HepG2 (cell line): Measurements from ENCODE around the gene TUBB4B. TPM values are rescaled to one million over a fixed set of nuclear protein-coding genes. Genes with fewer than 3 reads are reported as not detected.
A peak's percentile ranks its signal among the peaks of the same experiment; 100 is the strongest.

ENCODE experiments used
- CBFB ChIP-seq: sonication (generic); formaldehyde crosslinking; IDR thresholded peaks from 2 replicates; pipeline ENCODE4 v1.4.0; 2020; ENCODE audit warnings: missing genetic modification reagents
- HES4 ChIP-seq: sonication (generic); formaldehyde crosslinking; IDR thresholded peaks from 2 replicates; pipeline ENCODE4 v1.9.0; 2021; ENCODE audit warnings: mild to moderate bottlenecking, missing genetic modification reagents, borderline replicate concordance
- KDM2A ChIP-seq: sonication (generic); formaldehyde crosslinking; IDR thresholded peaks from 2 replicates; pipeline ENCODE4 v1.4.0; 2020; ENCODE audit warnings: low read depth, missing genetic modification reagents, borderline replicate concordance
- NFKB2 ChIP-seq: sonication (generic); formaldehyde crosslinking; IDR thresholded peaks from 2 replicates; pipeline ENCODE4 v1.4.0; 2020; ENCODE audit warnings: missing genetic modification reagents, borderline replicate concordance
- RFX5 ChIP-seq: IDR thresholded peaks from 2 replicates; pipeline ENCODE4 v1.6.1; 2011; ENCODE audit warnings: low read depth, low read length, improper control_type of control experiment
- TOE1 ChIP-seq: sonication (generic); formaldehyde crosslinking; IDR thresholded peaks from 2 replicates; pipeline ENCODE4 v1.4.0; 2020; ENCODE audit warnings: mild to moderate bottlenecking, missing genetic modification reagents
- ZNF510 ChIP-seq: sonication (generic); formaldehyde crosslinking; IDR thresholded peaks from 2 replicates; pipeline ENCODE4 v1.4.0; 2020; ENCODE audit warnings: low read depth, mild to moderate bottlenecking, missing genetic modification reagents
- polyA plus RNA-seq, 8 experiments: library from polyadenylated mRNA; depleted of rRNA in 3 of 8; stranded (reverse) in 7 of 8; unstranded in 1 of 8; fragments of >200 nt; fragmentation: Illumina TruSeq in 4 of 8; extraction: Trizol in 4 of 8; gene quantifications; 2 replicates each; pipeline versions ENCODE4 v1.2.1 to v1.2.3, GENCODE V29; 2011 to 2016; ENCODE audit warnings: low read depth in 4 of 8, missing spikeins in 1 of 8, mixed read lengths in 1 of 8; ENCODE audit not compliant: insufficient read depth in 1 of 8
- total RNA-seq, 5 experiments: library from RNA; depleted of rRNA; stranded (reverse); fragments of >200 nt; fragmentation: Illumina TruSeq; extraction: Trizol; gene quantifications; 2 replicates each; pipeline ENCODE4 v1.2.3, GENCODE V29; 2016; ENCODE audit warnings: low read depth in 1 of 5
- TF ChIP-seq, protein P1 (sequence below): sonication (generic); formaldehyde crosslinking; IDR thresholded peaks from 2 replicates; pipeline ENCODE4 v1.8.1; 2023; ENCODE audit warnings: missing genetic modification reagents, inconsistent platforms, borderline replicate concordance
- TF ChIP-seq, protein P2 (sequence below): sonication (generic); formaldehyde crosslinking; IDR thresholded peaks from 2 replicates; pipeline ENCODE4 v1.8.0; 2022; ENCODE audit warnings: mild to moderate bottlenecking, missing genetic modification reagents
- TF ChIP-seq, protein P3 (sequence below): sonication (generic); formaldehyde crosslinking; IDR thresholded peaks from 2 replicates; pipeline ENCODE4 v1.4.0; 2020; ENCODE audit warnings: missing genetic modification reagents
- TF ChIP-seq, protein P4 (sequence below): sonication (generic); formaldehyde crosslinking; IDR thresholded peaks from 2 replicates; pipeline ENCODE4 v1.5.0; 2020; ENCODE audit warnings: missing genetic modification reagents
- TF ChIP-seq, protein P5 (sequence below): sonication (generic); formaldehyde crosslinking; IDR thresholded peaks from 2 replicates; pipeline ENCODE4 v1.5.0; 2020; ENCODE audit warnings: mild to moderate bottlenecking, missing genetic modification reagents
- TF ChIP-seq, protein P6 (sequence below): sonication (generic); formaldehyde crosslinking; IDR thresholded peaks from 2 replicates; pipeline ENCODE4 v1.5.0; 2020; ENCODE audit warnings: mild to moderate bottlenecking, missing genetic modification reagents
- TF ChIP-seq, protein P7 (sequence below): sonication (generic); formaldehyde crosslinking; IDR thresholded peaks from 2 replicates; pipeline ENCODE4 v1.5.0; 2020; ENCODE audit warnings: mild to moderate bottlenecking, missing genetic modification reagents

TUBB4B gene
- total and polyA plus RNA-seq, 2 of the 13 experiments (the other 11 are each of a cell fraction or from before 2014, with no cell fraction given), result 182 to 412 TPM

DNA sequence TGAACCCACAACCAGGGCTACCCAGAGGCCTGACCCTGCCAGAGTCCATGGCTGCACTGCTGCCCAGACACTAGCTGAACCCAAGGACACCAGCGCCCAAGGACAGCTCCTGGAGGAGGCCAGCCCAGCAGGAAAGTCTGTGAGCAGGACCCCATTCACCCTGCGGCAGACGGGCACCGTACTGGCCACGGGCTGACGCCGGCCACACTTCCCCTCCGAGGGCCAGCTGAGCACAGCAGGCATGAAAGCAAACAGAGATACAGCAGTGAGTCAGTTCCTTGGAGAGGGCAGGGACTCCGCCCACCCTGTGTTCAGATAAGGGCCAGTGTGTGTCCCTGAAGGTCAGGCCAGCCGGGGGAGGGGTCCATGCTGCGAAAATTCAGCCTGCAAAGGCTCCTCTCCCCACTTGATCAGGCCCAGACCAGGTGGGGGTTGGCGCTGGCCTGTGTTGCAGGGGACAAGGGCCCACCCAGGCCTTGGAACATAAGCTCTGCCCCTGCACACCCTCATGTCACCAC, 22.3 kb upstream of the TUBB4B start (continued):
- no peak for TF ChIP-seq RFX5
- TF ChIP-seq, protein P1, sequence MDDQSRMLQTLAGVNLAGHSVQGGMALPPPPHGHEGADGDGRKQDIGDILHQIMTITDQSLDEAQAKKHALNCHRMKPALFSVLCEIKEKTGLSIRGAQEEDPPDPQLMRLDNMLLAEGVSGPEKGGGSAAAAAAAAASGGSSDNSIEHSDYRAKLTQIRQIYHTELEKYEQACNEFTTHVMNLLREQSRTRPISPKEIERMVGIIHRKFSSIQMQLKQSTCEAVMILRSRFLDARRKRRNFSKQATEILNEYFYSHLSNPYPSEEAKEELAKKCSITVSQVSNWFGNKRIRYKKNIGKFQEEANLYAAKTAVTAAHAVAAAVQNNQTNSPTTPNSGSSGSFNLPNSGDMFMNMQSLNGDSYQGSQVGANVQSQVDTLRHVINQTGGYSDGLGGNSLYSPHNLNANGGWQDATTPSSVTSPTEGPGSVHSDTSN (CRISPR knock-in tag), result no peak
- no peak for TF ChIP-seq ZNF510 (CRISPR knock-in tag)
- TF ChIP-seq NFKB2 (CRISPR knock-in tag), result peak; percentile 33; the same call in 1 of the 2 replicates
- TF ChIP-seq, protein P2, sequence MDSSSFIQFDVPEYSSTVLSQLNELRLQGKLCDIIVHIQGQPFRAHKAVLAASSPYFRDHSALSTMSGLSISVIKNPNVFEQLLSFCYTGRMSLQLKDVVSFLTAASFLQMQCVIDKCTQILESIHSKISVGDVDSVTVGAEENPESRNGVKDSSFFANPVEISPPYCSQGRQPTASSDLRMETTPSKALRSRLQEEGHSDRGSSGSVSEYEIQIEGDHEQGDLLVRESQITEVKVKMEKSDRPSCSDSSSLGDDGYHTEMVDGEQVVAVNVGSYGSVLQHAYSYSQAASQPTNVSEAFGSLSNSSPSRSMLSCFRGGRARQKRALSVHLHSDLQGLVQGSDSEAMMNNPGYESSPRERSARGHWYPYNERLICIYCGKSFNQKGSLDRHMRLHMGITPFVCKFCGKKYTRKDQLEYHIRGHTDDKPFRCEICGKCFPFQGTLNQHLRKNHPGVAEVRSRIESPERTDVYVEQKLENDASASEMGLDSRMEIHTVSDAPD (CRISPR knock-in tag), result no peak
- peak; percentile 89 for TF ChIP-seq KDM2A
- TF ChIP-seq, protein P3, sequence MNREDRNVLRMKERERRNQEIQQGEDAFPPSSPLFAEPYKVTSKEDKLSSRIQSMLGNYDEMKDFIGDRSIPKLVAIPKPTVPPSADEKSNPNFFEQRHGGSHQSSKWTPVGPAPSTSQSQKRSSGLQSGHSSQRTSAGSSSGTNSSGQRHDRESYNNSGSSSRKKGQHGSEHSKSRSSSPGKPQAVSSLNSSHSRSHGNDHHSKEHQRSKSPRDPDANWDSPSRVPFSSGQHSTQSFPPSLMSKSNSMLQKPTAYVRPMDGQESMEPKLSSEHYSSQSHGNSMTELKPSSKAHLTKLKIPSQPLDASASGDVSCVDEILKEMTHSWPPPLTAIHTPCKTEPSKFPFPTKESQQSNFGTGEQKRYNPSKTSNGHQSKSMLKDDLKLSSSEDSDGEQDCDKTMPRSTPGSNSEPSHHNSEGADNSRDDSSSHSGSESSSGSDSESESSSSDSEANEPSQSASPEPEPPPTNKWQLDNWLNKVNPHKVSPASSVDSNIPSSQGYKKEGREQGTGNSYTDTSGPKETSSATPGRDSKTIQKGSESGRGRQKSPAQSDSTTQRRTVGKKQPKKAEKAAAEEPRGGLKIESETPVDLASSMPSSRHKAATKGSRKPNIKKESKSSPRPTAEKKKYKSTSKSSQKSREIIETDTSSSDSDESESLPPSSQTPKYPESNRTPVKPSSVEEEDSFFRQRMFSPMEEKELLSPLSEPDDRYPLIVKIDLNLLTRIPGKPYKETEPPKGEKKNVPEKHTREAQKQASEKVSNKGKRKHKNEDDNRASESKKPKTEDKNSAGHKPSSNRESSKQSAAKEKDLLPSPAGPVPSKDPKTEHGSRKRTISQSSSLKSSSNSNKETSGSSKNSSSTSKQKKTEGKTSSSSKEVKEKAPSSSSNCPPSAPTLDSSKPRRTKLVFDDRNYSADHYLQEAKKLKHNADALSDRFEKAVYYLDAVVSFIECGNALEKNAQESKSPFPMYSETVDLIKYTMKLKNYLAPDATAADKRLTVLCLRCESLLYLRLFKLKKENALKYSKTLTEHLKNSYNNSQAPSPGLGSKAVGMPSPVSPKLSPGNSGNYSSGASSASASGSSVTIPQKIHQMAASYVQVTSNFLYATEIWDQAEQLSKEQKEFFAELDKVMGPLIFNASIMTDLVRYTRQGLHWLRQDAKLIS (CRISPR knock-in tag), result no peak
- TF ChIP-seq, protein P4, sequence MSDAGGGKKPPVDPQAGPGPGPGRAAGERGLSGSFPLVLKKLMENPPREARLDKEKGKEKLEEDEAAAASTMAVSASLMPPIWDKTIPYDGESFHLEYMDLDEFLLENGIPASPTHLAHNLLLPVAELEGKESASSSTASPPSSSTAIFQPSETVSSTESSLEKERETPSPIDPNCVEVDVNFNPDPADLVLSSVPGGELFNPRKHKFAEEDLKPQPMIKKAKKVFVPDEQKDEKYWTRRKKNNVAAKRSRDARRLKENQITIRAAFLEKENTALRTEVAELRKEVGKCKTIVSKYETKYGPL (CRISPR knock-in tag), result no peak
- TF ChIP-seq, protein P5, sequence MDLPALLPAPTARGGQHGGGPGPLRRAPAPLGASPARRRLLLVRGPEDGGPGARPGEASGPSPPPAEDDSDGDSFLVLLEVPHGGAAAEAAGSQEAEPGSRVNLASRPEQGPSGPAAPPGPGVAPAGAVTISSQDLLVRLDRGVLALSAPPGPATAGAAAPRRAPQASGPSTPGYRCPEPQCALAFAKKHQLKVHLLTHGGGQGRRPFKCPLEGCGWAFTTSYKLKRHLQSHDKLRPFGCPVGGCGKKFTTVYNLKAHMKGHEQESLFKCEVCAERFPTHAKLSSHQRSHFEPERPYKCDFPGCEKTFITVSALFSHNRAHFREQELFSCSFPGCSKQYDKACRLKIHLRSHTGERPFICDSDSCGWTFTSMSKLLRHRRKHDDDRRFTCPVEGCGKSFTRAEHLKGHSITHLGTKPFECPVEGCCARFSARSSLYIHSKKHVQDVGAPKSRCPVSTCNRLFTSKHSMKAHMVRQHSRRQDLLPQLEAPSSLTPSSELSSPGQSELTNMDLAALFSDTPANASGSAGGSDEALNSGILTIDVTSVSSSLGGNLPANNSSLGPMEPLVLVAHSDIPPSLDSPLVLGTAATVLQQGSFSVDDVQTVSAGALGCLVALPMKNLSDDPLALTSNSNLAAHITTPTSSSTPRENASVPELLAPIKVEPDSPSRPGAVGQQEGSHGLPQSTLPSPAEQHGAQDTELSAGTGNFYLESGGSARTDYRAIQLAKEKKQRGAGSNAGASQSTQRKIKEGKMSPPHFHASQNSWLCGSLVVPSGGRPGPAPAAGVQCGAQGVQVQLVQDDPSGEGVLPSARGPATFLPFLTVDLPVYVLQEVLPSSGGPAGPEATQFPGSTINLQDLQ (CRISPR knock-in tag), result no peak
- TF ChIP-seq, protein P6, sequence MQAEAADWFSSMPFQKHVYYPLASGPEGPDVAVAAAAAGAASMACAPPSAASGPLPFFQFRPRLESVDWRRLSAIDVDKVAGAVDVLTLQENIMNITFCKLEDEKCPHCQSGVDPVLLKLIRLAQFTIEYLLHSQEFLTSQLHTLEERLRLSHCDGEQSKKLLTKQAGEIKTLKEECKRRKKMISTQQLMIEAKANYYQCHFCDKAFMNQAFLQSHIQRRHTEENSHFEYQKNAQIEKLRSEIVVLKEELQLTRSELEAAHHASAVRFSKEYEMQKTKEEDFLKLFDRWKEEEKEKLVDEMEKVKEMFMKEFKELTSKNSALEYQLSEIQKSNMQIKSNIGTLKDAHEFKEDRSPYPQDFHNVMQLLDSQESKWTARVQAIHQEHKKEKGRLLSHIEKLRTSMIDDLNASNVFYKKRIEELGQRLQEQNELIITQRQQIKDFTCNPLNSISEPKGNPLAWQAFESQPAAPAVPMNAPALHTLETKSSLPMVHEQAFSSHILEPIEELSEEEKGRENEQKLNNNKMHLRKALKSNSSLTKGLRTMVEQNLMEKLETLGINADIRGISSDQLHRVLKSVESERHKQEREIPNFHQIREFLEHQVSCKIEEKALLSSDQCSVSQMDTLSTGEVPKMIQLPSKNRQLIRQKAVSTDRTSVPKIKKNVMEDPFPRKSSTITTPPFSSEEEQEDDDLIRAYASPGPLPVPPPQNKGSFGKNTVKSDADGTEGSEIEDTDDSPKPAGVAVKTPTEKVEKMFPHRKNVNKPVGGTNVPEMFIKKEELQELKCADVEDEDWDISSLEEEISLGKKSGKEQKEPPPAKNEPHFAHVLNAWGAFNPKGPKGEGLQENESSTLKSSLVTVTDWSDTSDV (CRISPR knock-in tag), result peak; percentile 80; the same call in 1 of the 2 replicates
- no peak for TF ChIP-seq TOE1 (CRISPR knock-in tag)
- no peak; the same call in 1 of the 2 replicates for TF ChIP-seq CBFB
- no peak for TF ChIP-seq HES4 (CRISPR knock-in tag)
- TF ChIP-seq, protein P7, sequence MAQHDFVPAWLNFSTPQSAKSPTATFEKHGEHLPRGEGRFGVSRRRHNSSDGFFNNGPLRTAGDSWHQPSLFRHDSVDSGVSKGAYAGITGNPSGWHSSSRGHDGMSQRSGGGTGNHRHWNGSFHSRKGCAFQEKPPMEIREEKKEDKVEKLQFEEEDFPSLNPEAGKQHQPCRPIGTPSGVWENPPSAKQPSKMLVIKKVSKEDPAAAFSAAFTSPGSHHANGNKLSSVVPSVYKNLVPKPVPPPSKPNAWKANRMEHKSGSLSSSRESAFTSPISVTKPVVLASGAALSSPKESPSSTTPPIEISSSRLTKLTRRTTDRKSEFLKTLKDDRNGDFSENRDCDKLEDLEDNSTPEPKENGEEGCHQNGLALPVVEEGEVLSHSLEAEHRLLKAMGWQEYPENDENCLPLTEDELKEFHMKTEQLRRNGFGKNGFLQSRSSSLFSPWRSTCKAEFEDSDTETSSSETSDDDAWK (CRISPR knock-in tag), result no peak
